ENCODE data around the gene AKAP1. TPM values are rescaled to one million over a fixed set of nuclear protein-coding genes. Genes with fewer than 3 reads are reported as not detected.

Gene AKAP1
- polyA plus RNA-seq, 1 of the 3 experiments (the other 2 are of a cell fraction): 36.3 TPM

GRCh38 chr17:57136355-57136754 lies 51.3 kb downstream of the AKAP1 start (continued):
- TF ChIP-seq, protein P1, sequence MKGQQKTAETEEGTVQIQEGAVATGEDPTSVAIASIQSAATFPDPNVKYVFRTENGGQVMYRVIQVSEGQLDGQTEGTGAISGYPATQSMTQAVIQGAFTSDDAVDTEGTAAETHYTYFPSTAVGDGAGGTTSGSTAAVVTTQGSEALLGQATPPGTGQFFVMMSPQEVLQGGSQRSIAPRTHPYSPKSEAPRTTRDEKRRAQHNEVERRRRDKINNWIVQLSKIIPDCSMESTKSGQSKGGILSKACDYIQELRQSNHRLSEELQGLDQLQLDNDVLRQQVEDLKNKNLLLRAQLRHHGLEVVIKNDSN (IDR thresholded peaks at IDR 0.05; ENCODE audit: borderline replicate concordance, low read depth): no peak
- TF ChIP-seq TCF12 (IDR thresholded peaks at IDR 0.05) (no peak), FOXM1 (IDR thresholded peaks at IDR 0.05; ENCODE audit: low read depth) (no peak), NFIC (IDR thresholded peaks at IDR 0.05; ENCODE audit: borderline replicate concordance) (no peak)

DNA sequence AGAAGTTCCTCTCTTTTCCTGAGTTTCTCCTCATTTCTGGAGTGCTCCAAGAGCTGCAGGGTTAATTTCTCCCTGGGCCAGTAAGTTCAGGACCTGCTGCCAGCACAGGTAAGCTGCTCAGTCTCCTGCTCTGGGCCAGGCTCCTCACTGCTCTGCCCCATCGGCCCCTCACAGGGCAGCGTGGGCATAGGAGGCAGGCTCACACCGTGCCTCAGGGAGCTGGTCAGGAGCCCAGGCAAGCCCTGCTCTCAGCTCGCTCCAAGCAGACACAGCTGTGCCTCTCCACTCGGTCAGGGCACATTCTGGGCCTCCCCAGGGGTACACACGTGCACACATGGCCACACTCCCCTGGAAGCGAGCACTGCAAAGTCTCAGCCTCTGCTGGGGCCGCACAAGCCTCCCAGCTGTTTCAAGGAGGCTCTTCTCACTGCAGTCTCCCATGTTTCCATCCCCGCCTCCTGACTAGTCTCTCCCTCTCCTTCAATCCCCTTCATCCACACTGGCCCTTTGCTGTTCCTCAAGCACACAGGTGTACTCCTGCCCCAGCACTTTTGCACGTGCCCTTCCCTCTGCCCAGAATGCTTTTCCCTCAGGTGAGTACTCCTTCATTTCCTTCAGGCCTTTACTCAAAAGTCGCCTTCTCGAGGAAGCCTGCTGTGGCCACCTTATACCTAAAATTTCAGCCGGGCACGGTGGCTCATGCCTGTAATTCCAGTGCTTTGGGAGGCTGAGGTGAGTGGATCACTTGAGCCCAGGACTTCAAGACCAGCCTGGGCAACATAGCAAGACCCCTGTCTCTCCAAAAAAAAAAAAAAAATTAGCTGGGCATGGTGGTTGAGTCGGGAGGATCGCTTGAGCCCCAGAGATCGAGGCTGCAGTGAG lies 53.2 kb downstream of the AKAP1 start:
- Histone ChIP-seq H3K4me2 (no peak overlapping the region), H4K20me1 (ENCODE audit: insufficient read depth) (no peaks in the 10 kb centered on the region), H3K79me2 (ENCODE audit: insufficient read depth) (no peaks in the 10 kb centered on the region), H2AFZ (ENCODE audit: low read depth) (no peak overlapping the region), H3K27ac (ENCODE audit: low read depth in 2 of 2, low read length in 1 of 2) (no peak overlapping the region), H3K36me3 (replicated peaks in 1 of 2; ENCODE audit: control insufficient read depth in 1 of 2, insufficient read depth in 2 of 2, low read length in 1 of 2) (no peaks in the 10 kb centered on the region), H3K4me1 (ENCODE audit: control insufficient read depth in 1 of 2, insufficient read depth in 2 of 2, low read depth in 1 of 2, low read length in 1 of 2) (peaks cover 0 to 10% of the 10 kb centered on the region in 2 experiments; a peak in 1 of 4 replicates), H3K27me3 (ENCODE audit: insufficient read depth) (no peaks in the 10 kb centered on the region), H3K9ac (no peak overlapping the region), H3K4me3 (ENCODE audit: low read depth in 2 of 2, low read length in 1 of 2) (no peak overlapping the region), H3F3A (replicated peaks; ENCODE audit: insufficient read depth) (no peaks in the 10 kb centered on the region), H3K9me2 (no peaks in the 10 kb centered on the region), H3K9me3 (no peaks in the 10 kb centered on the region)
- no peak for TF ChIP-seq GABPA (IDR thresholded peaks at IDR 0.05; ENCODE audit: low read depth)
- TF ChIP-seq POLR2AphosphoS5 (IDR thresholded peaks at IDR 0.05; ENCODE audit: low read depth, low read length): no peak
- no peak for TF ChIP-seq CHD2 (IDR thresholded peaks at IDR 0.05; ENCODE audit: low read length, partially characterized antibody)
- TF ChIP-seq NRF1 (IDR thresholded peaks at IDR 0.05; ENCODE audit: low read depth, low read length): no peak
- TF ChIP-seq RXRA (IDR thresholded peaks at IDR 0.05; ENCODE audit: borderline replicate concordance, low read depth): no peak
- TF ChIP-seq FOXM1 (IDR thresholded peaks at IDR 0.05; ENCODE audit: low read depth): no peak
- TF ChIP-seq GATA2 (CRISPR knock-in tag; IDR thresholded peaks at IDR 0.05): no peak
- TF ChIP-seq NFIC (IDR thresholded peaks at IDR 0.05; ENCODE audit: borderline replicate concordance): no peak
- no peak for TF ChIP-seq RAD21 (IDR thresholded peaks at IDR 0.05; ENCODE audit: low read length)
- TF ChIP-seq, protein P2, sequence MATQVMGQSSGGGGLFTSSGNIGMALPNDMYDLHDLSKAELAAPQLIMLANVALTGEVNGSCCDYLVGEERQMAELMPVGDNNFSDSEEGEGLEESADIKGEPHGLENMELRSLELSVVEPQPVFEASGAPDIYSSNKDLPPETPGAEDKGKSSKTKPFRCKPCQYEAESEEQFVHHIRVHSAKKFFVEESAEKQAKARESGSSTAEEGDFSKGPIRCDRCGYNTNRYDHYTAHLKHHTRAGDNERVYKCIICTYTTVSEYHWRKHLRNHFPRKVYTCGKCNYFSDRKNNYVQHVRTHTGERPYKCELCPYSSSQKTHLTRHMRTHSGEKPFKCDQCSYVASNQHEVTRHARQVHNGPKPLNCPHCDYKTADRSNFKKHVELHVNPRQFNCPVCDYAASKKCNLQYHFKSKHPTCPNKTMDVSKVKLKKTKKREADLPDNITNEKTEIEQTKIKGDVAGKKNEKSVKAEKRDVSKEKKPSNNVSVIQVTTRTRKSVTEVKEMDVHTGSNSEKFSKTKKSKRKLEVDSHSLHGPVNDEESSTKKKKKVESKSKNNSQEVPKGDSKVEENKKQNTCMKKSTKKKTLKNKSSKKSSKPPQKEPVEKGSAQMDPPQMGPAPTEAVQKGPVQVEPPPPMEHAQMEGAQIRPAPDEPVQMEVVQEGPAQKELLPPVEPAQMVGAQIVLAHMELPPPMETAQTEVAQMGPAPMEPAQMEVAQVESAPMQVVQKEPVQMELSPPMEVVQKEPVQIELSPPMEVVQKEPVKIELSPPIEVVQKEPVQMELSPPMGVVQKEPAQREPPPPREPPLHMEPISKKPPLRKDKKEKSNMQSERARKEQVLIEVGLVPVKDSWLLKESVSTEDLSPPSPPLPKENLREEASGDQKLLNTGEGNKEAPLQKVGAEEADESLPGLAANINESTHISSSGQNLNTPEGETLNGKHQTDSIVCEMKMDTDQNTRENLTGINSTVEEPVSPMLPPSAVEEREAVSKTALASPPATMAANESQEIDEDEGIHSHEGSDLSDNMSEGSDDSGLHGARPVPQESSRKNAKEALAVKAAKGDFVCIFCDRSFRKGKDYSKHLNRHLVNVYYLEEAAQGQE (IDR thresholded peaks at IDR 0.05; ENCODE audit: low read depth, low read length): no peak
- TF ChIP-seq SMC3 (IDR thresholded peaks at IDR 0.05; ENCODE audit: low read depth, low read length): no peak
- TF ChIP-seq IRF3 (IDR thresholded peaks at IDR 0.05; ENCODE audit: low read depth, low read length): no peak
- TF ChIP-seq YY1 (IDR thresholded peaks at IDR 0.05; ENCODE audit: low read depth): no peak
- no peak for TF ChIP-seq MXI1 (IDR thresholded peaks at IDR 0.05; ENCODE audit: low read depth, low read length)
- no peak for TF ChIP-seq TAF1 (IDR thresholded peaks at IDR 0.05; ENCODE audit: borderline replicate concordance, low read depth, low read length)
- TF ChIP-seq USF2 (IDR thresholded peaks at IDR 0.05; ENCODE audit: borderline replicate concordance, low read depth, low read length): no peak
- TF ChIP-seq PBX3 (IDR thresholded peaks at IDR 0.05): no peak
- TF ChIP-seq RCOR1 (IDR thresholded peaks at IDR 0.05; ENCODE audit: low read length): no peak
- ChIA-PET CTCF (interaction anchor here (0.6 to 3.0 kb wide), 5 partner anchors 179 to 695 kb away, joined by 3 to 18 read pairs (median 4); no protein-coding TSS in a partner anchor), POLR2A (interaction anchor here (0.7 kb wide), 1 partner anchor 401 kb away, joined by 3 read pairs; no protein-coding TSS in a partner anchor)
- WGBS (ENCODE audit: low lambda C conversion rate): 62% methylated on average over 16 of the region's 17 CpGs
- no peak for DNase-seq

Data from SK-N-SH (cell line).